ENCODE data around the gene VIPR2.

- TF ChIP-seq CTCF (IDR thresholded peaks at IDR 0.05; ENCODE audit: low read depth, low read length, poor library complexity, severe bottlenecking) (no peak), EZH2phosphoT487 (IDR thresholded peaks at IDR 0.05; ENCODE audit: borderline replicate concordance, low read length) (no peak)
Measured at GRCh38 chr7:159177284-159177953, 32.8 kb upstream of the VIPR2 start.
